Esophagus muscularis mucosa (tissue), 4 donors: ENCODE results near the gene TANC1. TPM values are rescaled to one million over a fixed set of nuclear protein-coding genes. Genes with fewer than 3 reads are reported as not detected.

Experiments
- DNase-seq: peaks from one replicate; pipeline ENCODE4 v3.0.0-alpha.2; 2017; ENCODE audit errors: extremely low spot score
- H3K27ac ChIP-seq, 4 donors: fragments of 200-600 bp; sonication (generic); replicated peaks in 1 of 4; 1 replicate in 3 of 4; 2 replicates in 1 of 4; pipeline ENCODE4 v1.5.1; 2016 to 2019; ENCODE audit warnings: mild to moderate bottlenecking in 1 of 4
- H3K27me3 ChIP-seq, 4 donors: fragments of 200-600 bp; sonication (generic); one replicate each; pipeline versions ENCODE4 v1.5.1 to v1.6.0; 2016 to 2019
- H3K36me3 ChIP-seq, 4 donors: fragments of 200-600 bp; sonication (generic); one replicate each; pipeline ENCODE4 v1.5.1; 2016 to 2019
- H3K4me1 ChIP-seq, 4 donors: fragments of 200-600 bp; sonication (generic); one replicate each; pipeline ENCODE4 v1.5.1; 2016 to 2019
- H3K4me3 ChIP-seq, 4 donors: fragments of 200-600 bp; sonication (generic); 1 replicate in 2 of 4; 2 replicates in 2 of 4; pipeline ENCODE4 v1.5.1; 2016 to 2019; ENCODE audit warnings: mild to moderate bottlenecking in 4 of 4, moderate library complexity in 1 of 4
- H3K9me3 ChIP-seq, 4 donors: fragments of 200-600 bp; sonication (generic); 1 replicate in 3 of 4; 2 replicates in 1 of 4; pipeline ENCODE4 v1.5.1; 2016 to 2019
- EP300 ChIP-seq: sonication (generic); formaldehyde crosslinking; IDR thresholded peaks from one replicate; pipeline ENCODE4 v1.6.1; 2017; ENCODE audit warnings: antibody characterized with exemption
- POLR2A ChIP-seq: fragments of 450-650 bp; IDR thresholded peaks from one replicate; pipeline ENCODE4 v1.6.1; 2017; ENCODE audit warnings: antibody characterized with exemption, moderate library complexity, mild to moderate bottlenecking, low read depth
- POLR2AphosphoS5 ChIP-seq, 2 donors: sonication (generic); formaldehyde crosslinking; IDR thresholded peaks; one replicate each; pipeline ENCODE4 v1.6.1; 2017; ENCODE audit warnings: antibody characterized with exemption in 2 of 2
- WGBS: methylation state at CpG from one replicate; pipeline ENCODE4 v1.1.5; 2018; 5-methylcytosine and 5-hydroxymethylcytosine counted together
- intact Hi-C: fragments of 100-400 bp; cut with DNase I; formaldehyde crosslinking; loops from one replicate; pipeline ENCODE4 v1.15.1; 2023
- total RNA-seq, 4 donors: library from RNA; depleted of rRNA; stranded (reverse); fragments of >200 nt; gene quantifications; one replicate each; pipeline versions ENCODE4 v1.1.0 to v1.2.1, GENCODE V29; 2016
- TF ChIP-seq, protein P1 (sequence below), 3 experiments: fragments of 200-600 bp in 2 of 3; fragments of 450-650 bp in 1 of 3; sonication (generic) in 2 of 3; IDR thresholded peaks; one replicate each; pipeline ENCODE4 v1.5.1; 2017 to 2019; ENCODE audit warnings: antibody characterized with exemption in 3 of 3, mild to moderate bottlenecking in 2 of 3, moderate library complexity in 1 of 3

TANC1 gene
- total RNA-seq, 4 donors from 2014 or later = 34.3 to 54.0 (median 52.9) TPM

GRCh38 chr2:159065891-159066290 lies 97.5 kb downstream of the TANC1 start:
- intact Hi-C loops = no loop called here
- Histone ChIP-seq H3K36me3 (peaks cover 0 to 8% (median 0%) of the 10 kb centered on the region in 4 donors), H3K27ac (peak overlapping the region; percentile 59 to 78 (median 66)), H3K27me3 (no peaks in the 10 kb centered on the region), H3K4me3 (no peak overlapping the region), H3K4me1 (peaks cover 37 to 71% (median 67%) of the 10 kb centered on the region in 4 donors), H3K9me3 (no peaks in the 10 kb centered on the region)
- 69% methylated on average over 4 of the region's 4 CpGs for WGBS
- no peak for DNase-seq
- TF ChIP-seq, protein P1, sequence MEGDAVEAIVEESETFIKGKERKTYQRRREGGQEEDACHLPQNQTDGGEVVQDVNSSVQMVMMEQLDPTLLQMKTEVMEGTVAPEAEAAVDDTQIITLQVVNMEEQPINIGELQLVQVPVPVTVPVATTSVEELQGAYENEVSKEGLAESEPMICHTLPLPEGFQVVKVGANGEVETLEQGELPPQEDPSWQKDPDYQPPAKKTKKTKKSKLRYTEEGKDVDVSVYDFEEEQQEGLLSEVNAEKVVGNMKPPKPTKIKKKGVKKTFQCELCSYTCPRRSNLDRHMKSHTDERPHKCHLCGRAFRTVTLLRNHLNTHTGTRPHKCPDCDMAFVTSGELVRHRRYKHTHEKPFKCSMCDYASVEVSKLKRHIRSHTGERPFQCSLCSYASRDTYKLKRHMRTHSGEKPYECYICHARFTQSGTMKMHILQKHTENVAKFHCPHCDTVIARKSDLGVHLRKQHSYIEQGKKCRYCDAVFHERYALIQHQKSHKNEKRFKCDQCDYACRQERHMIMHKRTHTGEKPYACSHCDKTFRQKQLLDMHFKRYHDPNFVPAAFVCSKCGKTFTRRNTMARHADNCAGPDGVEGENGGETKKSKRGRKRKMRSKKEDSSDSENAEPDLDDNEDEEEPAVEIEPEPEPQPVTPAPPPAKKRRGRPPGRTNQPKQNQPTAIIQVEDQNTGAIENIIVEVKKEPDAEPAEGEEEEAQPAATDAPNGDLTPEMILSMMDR (IDR thresholded peaks at IDR 0.05) = no peak
- no peak for TF ChIP-seq POLR2AphosphoS5 (IDR thresholded peaks at IDR 0.05)
- no peak for TF ChIP-seq EP300
- TF ChIP-seq POLR2A = no peak

DNA sequence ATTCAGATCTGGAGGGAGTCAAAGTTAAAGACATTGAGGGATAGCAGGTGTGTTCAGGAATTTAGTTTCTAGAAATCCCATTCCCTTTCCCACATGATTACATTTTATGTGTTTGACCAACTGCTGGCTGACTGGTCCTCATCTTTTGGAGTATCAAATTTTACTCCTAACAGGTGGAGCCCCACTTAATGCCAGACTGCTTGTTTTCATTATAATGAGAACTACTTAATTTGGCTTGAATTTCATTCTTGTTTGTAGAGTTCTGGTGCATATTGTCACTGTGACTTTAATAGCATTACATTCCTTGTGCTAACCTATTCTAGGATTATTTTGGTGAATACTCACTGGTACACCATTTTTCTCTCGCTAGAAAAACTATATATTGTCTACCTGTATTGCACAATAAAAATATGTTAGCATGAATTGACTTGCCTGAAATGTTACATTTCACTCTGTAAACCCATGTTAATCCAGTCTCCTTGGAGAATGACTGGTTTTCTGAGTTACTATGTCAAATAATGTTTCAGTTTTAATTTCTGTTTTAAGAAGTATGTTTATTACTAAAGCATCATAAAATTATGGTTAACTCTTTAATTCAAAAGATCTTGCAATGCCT lies 98.2 kb downstream of the TANC1 start:
- H3K9me3 ChIP-seq = no peaks in the 10 kb centered on the region
- 94% methylated on average over 1 of the region's 1 CpG for WGBS
- no peaks in the 10 kb centered on the region for H3K27me3 ChIP-seq
- peak overlapping the region in 3 of 4 donors; percentile 62 to 78 (median 69) for H3K27ac ChIP-seq
- peaks cover 0 to 8% (median 0%) of the 10 kb centered on the region in 4 donors for H3K36me3 ChIP-seq
- no peak for TF ChIP-seq POLR2AphosphoS5 (IDR thresholded peaks at IDR 0.05)
- TF ChIP-seq, protein P1 (IDR thresholded peaks at IDR 0.05) = no peak
- TF ChIP-seq EP300 = no peak
- TF ChIP-seq POLR2A = no peak
- intact Hi-C loops = no loop called here
- no peak for DNase-seq
- no peak overlapping the region for H3K4me3 ChIP-seq
- peaks cover 39 to 78% (median 74%) of the 10 kb centered on the region in 4 donors for H3K4me1 ChIP-seq

DNA sequence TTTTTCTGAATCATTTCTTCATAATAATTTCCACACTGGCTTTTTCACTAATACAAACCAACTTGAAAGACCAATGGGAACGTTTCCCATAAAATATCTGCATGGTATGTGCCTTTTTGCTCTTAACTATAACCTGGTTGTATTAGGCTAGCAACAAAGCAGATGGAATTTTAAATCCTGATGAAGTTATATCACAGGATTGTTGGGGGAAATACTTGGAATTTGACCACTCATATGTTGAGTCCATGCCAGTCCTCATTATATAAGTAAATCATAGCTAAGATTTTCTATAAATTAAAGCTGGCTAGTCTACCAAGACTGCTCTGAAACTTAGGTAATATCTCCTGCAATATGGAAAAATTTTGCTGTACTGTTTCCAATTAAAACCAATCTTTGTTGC lies 99.5 kb downstream of the TANC1 start:
- intact Hi-C loops = no loop called here
- Histone ChIP-seq H3K9me3 (no peaks in the 10 kb centered on the region), H3K4me1 (peaks cover 47 to 90% (median 79%) of the 10 kb centered on the region in 4 donors), H3K27ac (peak overlapping the region in 3 of 4 donors; percentile 7 to 32 (median 19)), H3K4me3 (no peak overlapping the region), H3K36me3 (peaks cover 0 to 8% (median 0%) of the 10 kb centered on the region in 4 donors), H3K27me3 (no peaks in the 10 kb centered on the region)
- WGBS = 68% methylated on average over 1 of the region's 1 CpG
- TF ChIP-seq POLR2A (no peak), POLR2AphosphoS5 (IDR thresholded peaks at IDR 0.05) (no peak), EP300 (no peak)
- TF ChIP-seq, protein P1 (IDR thresholded peaks at IDR 0.05) = no peak
- DNase-seq = no peak

DNA sequence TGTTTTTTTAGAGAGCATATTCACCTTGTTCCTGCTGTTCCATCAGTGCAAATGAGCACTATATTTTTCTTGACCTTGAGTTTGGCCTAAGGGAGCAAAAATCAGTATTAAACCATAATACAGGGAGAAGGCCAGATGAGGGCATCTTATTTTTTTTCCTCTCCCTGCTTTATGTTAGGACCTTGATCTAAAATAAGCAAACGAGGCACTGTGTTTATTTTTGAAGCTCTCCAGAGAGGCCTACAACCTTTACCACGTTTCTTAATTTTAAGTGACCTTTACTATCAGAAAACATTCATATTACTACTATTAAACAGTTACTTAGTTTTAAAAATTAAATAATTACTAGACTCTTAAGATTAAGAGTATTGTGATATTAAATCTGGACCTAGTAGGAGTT lies 100.8 kb downstream of the TANC1 start:
- no peak overlapping the region for H3K4me3 ChIP-seq
- intact Hi-C loops = no loop called here
- no peak for DNase-seq
- peak overlapping the region in 3 of 4 donors; percentile 27 to 56 (median 28) for H3K27ac ChIP-seq
- no peaks in the 10 kb centered on the region for H3K27me3 ChIP-seq
- no peaks in the 10 kb centered on the region for H3K9me3 ChIP-seq
- H3K4me1 ChIP-seq = peaks cover 48 to 90% (median 82%) of the 10 kb centered on the region in 4 donors
- TF ChIP-seq EP300 (no peak), POLR2AphosphoS5 (IDR thresholded peaks at IDR 0.05) (no peak), POLR2A (no peak)
- TF ChIP-seq, protein P1 (IDR thresholded peaks at IDR 0.05) = no peak
- H3K36me3 ChIP-seq = peaks cover 0 to 8% (median 0%) of the 10 kb centered on the region in 4 donors
- 43% methylated on average over 2 of the region's 2 CpGs for WGBS
